ENCODE results near the gene PABPN1. TPM values are rescaled to one million over a fixed set of nuclear protein-coding genes. Genes with fewer than 3 reads are reported as not detected.

The PABPN1 gene
- polyA plus RNA-seq, 3 donors, result 54.4 to 356 (median 64.6) TPM

GRCh38 chr14:23346693-23347405, 25.6 kb downstream of the PABPN1 start:
- peaks cover 2 to 9% (median 6%) of the 10 kb centered on the region in 7 donors for H3K9me3 Mint-ChIP-seq
- intact Hi-C loops (cut with micrococcal nuclease), result no loop called here
- H3K9me3 ChIP-seq (replicated peaks in 1 of 2; ENCODE audit: control insufficient read depth in 1 of 2, insufficient read depth in 1 of 2, low read length in 2 of 2), result peaks cover 0 to 10% of the 10 kb centered on the region in 2 donors
- H3K27ac ChIP-seq (ENCODE audit: low read depth in 1 of 2, low read length in 2 of 2), result no peak overlapping the region
- no peaks in the 10 kb centered on the region for H3K36me3 ChIP-seq (replicated peaks in 1 of 2; ENCODE audit: control insufficient read depth in 1 of 2, insufficient read depth in 2 of 2, low read length in 2 of 2)
- H3K79me2 ChIP-seq (ENCODE audit: insufficient read depth, low read length), result no peaks in the 10 kb centered on the region
- no peak overlapping the region for H2AFZ ChIP-seq (ENCODE audit: insufficient read depth, low read depth, low read length, poor library complexity, severe bottlenecking)
- no peak overlapping the region for H3K4me3 ChIP-seq (replicated peaks in 1 of 3; ENCODE audit: low read depth in 2 of 3, low read length in 3 of 3)
- no peak overlapping the region for H3K9ac ChIP-seq (ENCODE audit: insufficient read depth, low read length, poor library complexity, severe bottlenecking)
- peaks cover 0 to 6% of the 10 kb centered on the region in 2 donors for H3K36me3 Mint-ChIP-seq
- no peak overlapping the region for H3K4me3 Mint-ChIP-seq
- peaks cover 4% of the 10 kb centered on the region for H3K4me1 Mint-ChIP-seq
- peaks cover 1 to 3% of the 10 kb centered on the region in 2 donors for H3K4me1 ChIP-seq (ENCODE audit: control insufficient read depth in 1 of 2, insufficient read depth in 2 of 2, low read length in 2 of 2)
- TF ChIP-seq CTCF (IDR thresholded peaks at IDR 0.05), result no peak
- 94% methylated on average over 22 of the region's 27 CpGs for WGBS (ENCODE audit: insufficient coverage)
- no peak overlapping the region for H3K27ac Mint-ChIP-seq
- H3K4me2 ChIP-seq (replicated peaks; ENCODE audit: extremely low read depth, low read length, poor library complexity, severe bottlenecking), result no peak overlapping the region
- H4K20me1 ChIP-seq (ENCODE audit: insufficient read depth, low read length), result no peaks in the 10 kb centered on the region
- peaks cover 17 to 18% of the 10 kb centered on the region in 2 donors for H3K27me3 ChIP-seq (ENCODE audit: control insufficient read depth in 2 of 2, insufficient read depth in 2 of 2, low read length in 2 of 2)
- H3K27me3 Mint-ChIP-seq (ENCODE audit: low read depth in 3 of 3), result peaks cover 23 to 34% (median 26%) of the 10 kb centered on the region in 3 donors
- no peak for DNase-seq

- H4K20me1 ChIP-seq (ENCODE audit: insufficient read depth, low read length), result no peaks in the 10 kb centered on the region
- peaks cover 4 to 11% of the 10 kb centered on the region in 2 donors for H3K4me1 ChIP-seq (ENCODE audit: control insufficient read depth in 1 of 2, insufficient read depth in 2 of 2, low read length in 2 of 2)
- H3K27me3 ChIP-seq (ENCODE audit: control insufficient read depth in 2 of 2, insufficient read depth in 2 of 2, low read length in 2 of 2), result peaks cover 24 to 26% of the 10 kb centered on the region in 2 donors
- H3K4me3 Mint-ChIP-seq, result no peak overlapping the region
- no peak overlapping the region for H2AFZ ChIP-seq (ENCODE audit: insufficient read depth, low read depth, low read length, poor library complexity, severe bottlenecking)
- H3K36me3 Mint-ChIP-seq, result peaks cover 0 to 6% of the 10 kb centered on the region in 2 donors
- H3K27ac ChIP-seq (ENCODE audit: low read depth in 1 of 2, low read length in 2 of 2), result no peak overlapping the region
- no peaks in the 10 kb centered on the region for H3K79me2 ChIP-seq (ENCODE audit: insufficient read depth, low read length)
- peaks cover 0 to 16% of the 10 kb centered on the region in 2 donors for H3K9me3 ChIP-seq (replicated peaks in 1 of 2; ENCODE audit: control insufficient read depth in 1 of 2, insufficient read depth in 1 of 2, low read length in 2 of 2)
- WGBS (ENCODE audit: insufficient coverage), result 100% methylated on average over 4 of the region's 19 CpGs
- H3K27ac Mint-ChIP-seq, result no peak overlapping the region
- H3K4me1 Mint-ChIP-seq, result peaks cover 5% of the 10 kb centered on the region
- no peaks in the 10 kb centered on the region for H3K36me3 ChIP-seq (replicated peaks in 1 of 2; ENCODE audit: control insufficient read depth in 1 of 2, insufficient read depth in 2 of 2, low read length in 2 of 2)
- H3K27me3 Mint-ChIP-seq (ENCODE audit: low read depth in 3 of 3), result peaks cover 26 to 37% (median 30%) of the 10 kb centered on the region in 3 donors
- H3K9me3 Mint-ChIP-seq, result peaks cover 2 to 12% (median 6%) of the 10 kb centered on the region in 7 donors
- H3K4me3 ChIP-seq (replicated peaks in 1 of 3; ENCODE audit: low read depth in 2 of 3, low read length in 3 of 3), result no peak overlapping the region
- intact Hi-C loops (cut with micrococcal nuclease), result no loop called here
- TF ChIP-seq CTCF (IDR thresholded peaks at IDR 0.05), result no peak
- DNase-seq, result no peak
- no peak overlapping the region for H3K4me2 ChIP-seq (replicated peaks; ENCODE audit: extremely low read depth, low read length, poor library complexity, severe bottlenecking)
- H3K9ac ChIP-seq (ENCODE audit: insufficient read depth, low read length, poor library complexity, severe bottlenecking), result no peak overlapping the region
Observed at GRCh38 chr14:23347406-23348296, 26.4 kb downstream of the PABPN1 start.
